ENCODE data around the gene RARG.

Gene RARG

DNA sequence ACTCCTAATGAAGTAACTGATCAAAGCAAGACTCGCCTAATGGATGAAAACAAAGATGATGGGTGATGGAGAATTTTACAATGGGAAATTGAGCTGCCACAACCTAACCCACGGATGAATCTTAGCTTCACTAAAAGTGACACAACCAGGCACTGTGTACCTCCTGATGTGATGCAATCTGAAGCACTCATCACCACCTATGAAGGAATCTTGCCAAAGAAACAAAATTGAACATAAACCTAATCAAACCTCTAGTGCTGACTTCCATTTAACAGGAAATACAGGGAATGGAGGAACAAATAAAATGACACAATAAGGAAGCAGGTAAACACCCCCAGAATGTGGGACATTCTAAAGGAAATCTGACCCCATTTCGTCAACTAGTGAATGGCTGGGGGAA is 13.3 kb upstream of the RARG start:
- no peak for DNase-seq

DNA sequence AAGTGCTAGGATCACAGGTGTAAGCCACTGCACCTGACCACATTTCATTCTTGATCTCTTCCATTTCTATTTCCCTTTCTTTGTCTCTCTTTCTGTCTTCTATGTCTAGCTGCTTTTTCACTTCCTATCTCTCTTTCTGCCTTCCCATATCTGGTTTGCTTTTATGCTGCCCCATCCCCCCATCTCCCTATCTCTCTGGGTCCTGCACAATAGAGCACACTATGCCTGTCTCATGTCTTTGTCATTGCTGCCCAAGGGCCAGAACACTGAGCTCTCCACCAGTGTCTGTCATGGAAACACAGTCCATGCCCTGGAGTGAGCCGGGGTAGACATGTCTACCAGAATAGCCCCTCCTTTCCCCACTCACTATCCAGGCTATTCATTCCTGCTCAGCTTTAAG is 12.3 kb upstream of the RARG start:
- DNase-seq = no peak

DNA sequence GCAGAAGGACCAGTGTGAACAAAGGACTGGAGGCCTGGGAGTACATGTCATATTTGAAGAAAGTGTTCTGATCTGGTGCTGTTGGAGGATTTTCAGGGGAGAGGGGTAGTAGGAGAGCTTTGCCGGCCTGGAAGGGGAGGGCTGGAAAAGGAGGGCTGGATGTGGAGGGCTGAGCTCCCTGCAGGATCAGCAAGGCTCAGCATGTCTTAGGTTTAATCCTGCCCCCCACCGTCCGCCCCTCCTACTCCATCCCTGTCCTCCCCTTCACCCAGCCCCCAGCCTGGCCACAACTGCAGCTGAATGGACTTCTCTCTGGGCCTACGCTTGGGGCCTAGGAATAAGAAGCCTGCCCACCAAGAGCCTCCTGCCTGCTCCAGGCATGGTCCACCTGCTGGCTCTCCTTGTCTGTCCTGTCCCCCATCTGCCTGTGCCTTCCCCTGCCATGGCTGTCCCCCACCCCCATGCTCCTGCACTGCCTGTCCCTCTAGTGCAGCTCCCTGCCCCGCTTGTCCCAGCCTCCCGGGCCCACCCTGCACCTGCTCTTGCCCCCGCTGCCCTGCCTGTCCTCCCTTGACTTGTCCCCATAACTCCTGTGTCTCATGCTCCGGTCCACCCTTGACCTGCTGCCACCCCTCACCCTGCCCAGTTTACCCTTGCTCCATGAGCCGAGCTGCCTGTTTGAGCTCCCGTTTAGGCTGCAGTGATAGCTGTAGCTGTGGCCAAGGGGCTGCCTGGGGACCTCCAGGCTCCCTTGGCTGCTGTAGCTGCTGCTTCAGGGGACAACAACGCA is 9.8 kb upstream of the RARG start:
- no peak for DNase-seq

DNA sequence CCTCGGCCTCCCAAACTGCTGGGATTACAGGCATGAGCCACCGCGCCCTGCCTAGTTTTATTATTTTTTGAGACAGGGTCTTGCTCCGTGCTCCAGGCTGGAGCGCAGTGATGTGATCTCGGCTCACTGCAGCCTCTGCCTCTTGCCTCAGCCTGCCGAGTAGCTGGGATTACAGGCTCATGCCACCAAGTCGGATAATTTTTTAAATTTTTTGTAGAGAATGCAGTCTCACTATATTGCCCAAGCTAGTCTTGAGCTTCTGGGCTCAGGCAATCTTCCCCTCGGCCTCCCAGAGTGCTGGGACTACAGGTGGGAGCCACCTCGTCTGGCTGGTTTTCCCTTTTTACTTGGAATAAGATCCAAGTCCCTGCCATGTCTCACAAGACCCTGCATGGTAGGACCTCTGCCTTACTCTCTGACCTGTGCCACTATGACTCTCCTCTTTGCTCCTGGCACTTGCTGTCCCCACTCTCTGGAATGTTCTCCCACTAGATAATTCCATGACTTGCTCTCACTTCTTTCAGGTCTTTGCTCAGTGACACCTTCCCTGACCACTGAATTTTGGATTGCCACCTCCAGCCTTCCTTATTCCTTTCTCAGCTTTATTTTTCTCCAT is 7.7 kb upstream of the RARG start:
- no peak for DNase-seq

DNA sequence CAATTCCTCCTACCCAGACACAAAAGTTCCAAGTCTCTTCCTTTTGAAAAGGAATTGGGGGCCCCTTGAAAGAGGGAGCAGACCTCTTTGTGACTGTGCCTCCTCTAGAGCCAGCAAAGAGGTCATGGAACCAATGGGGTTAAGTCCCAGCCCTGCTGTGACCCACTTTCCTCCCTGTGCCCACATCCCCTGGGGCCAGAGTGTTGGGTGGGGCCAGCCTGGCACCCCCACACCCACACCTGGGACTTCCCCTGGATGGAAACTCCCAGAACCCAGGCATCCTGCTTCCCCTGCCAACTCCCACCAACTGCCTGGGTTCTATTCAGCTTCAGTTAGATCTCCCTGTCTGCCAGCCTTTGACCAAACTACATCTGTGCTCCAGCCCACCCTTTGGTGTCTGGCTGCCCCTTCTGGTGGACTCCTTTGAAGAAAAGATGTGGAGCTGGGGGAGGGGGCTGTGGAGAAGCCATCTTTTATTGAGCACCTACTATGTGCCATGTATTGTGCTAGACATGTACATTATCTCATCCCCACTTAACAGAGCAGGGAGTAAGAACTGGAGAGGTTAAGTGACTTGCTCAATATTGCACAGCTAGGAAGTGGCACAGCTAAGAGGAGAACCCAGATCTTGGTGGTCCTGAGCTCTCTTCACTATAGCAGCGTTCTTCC is 4.6 kb upstream of the RARG start:
- no peak for DNase-seq

DNA sequence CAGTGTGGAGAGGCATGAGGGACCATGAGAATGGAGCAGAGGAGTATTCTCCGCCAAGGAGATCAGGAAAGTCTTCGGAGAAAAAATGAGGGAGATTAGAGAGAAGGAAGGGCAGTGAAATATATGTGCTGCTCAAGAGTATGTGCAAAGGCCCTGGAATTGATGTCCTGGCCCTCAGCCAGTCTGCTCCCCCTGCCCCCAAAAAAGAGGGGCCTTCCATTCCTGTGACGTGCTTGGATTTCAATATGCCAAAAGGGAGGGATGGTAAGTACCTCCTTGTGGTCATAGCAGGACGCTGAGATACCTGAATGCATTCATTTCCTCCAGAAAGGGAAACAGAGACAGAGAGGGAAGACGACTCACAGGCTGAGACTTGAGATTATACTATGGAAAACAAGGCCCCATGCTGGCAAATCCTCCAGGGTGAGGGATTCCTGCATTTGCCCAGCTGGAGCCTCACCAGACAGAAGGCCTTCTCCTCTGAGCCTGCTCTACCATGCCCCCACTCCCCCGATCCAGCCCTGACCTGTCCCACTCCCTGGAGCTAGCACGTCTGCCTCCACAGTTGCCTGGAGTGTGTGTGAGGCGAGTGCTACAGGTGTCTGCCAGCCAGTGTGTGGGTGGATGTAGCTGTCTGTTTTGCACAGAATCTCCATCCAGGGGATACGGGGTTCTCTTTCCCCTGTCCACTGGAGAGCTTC is 3.9 kb upstream of the RARG start:
- DNase-seq = no peak

DNA sequence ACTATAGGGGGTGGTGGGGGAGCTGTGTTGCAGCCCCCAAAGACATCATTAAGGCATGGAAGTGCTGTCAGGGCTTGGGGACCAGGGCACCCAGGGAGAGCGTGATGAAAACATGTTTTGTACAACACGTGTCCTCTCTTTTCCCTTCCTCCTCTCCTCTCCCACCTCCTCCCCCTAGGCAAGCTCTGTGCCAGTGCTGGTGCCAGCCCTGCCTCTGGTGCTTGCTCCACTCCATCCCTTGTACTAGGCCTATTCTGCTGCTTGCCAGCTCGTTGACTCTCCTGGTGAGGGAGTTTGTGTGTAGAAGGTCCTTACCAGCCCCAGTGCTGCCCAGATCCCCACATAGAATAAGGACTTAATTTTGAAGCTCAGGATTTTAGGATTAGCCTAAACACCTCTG is 3.2 kb upstream of the RARG start:
- peak in 1 of 51 donors; percentile 17 for DNase-seq

DNA sequence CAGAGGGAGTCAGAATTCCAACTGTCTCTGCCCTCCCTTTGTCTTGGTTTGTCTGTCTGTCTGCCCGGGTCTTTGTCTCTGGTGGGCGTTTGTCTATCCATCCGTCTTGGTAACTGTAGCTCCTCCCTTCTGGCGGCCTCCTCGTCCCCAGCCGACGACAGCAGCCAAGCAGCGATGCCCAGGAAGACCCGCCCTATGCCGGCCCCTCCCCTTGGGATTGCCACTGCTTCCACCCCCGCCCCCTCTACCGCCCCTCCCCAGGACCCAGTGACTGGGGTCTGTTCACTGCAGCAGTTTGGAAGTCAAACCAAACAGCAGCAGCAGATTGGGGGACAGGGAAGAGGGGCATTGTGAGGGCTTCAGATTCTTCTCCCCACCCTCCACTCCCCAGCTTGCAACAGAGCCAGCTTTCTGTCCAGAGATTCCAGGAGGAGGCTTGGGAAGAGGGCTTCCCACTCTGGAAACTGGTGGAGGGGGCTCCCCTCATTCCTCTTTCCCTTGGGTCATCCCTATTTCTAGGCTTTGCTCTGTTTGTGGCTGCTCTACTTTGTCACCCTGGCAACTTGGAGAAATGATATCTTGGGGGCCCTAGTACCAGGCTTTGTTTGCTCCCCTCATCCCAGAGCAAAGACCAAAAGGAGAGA is 2.4 kb upstream of the RARG start:
- peak in 6 of 51 donors; percentile 8 to 29 (median 20) for DNase-seq

DNA sequence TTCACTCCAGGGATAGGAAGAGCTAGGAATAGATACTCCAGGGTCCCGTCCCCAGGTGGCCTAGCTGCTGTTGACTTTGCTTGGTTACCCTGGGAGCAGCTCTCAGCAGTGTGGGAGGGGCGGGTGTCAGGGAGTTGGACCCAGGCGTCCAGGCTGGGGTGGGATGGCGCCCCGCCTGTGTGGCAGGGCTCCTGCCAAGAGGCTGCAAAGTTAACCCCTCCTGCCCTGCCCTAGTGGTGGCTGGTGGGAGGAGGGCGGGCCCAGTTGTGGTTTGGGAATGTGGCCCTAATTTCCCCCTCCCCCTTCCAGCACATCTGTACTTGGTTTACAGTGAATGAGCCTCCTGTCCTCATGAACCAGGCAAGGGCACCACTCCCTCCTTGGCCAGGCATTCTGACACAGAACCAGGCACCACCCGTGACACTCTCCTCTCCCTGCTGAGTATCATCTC is 1.7 kb upstream of the RARG start:
- DNase-seq = peak in 1 of 51 donors; percentile 24

DNA sequence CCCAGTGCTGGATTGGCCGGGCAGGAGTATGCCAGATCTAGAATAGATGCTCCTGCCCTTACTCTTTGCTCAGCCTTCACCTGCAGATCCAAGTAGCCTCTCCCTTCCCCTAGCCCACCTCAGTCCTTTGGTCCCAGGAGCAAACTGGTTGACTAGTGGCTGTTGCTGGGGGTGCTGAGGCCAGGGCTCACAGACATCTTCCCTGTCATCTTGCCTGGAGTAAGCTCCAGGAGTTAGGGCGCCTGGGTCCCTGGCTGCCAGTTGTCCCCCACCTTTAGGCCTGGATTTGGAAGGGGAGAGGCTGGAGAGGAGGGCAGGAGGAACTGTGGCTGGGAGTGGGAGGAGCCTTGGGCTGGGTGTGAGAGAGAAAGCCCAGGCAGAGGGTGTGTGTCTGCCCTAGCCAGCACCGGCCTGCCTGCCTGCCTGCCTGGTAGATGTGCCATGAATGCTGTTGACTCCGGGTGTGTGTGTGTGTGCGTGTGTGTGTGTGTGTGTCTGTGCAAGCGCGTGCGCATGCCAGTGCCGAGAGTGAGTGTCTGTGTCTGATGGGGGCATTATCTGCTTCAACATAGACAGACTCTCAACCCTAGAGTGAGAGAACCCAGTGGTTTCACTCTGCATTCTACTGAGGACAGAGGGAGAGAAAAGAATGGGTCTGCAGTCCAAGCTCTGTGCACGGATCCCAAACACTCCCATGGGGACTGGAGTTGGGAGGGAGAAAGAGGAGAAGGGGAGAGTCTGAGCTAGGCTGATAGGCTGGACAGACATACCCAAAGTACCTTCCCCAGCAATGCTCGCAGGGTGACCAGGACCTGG is 845 bp upstream of the RARG start:
- peak in 7 of 51 donors; percentile 16 to 46 (median 26) for DNase-seq

DNA sequence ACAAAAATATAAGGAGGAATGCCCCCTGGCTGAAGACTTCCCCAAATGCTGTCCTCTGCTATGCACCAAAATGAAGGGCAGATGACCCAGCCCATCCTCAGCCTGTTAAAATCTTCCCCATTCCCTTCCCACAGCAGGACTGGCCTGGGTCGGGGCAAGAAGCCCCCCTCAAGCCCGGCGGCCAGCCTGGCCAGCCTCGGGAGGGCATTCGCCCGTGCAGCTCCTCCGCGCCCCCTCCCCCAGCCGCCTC is 413 bp downstream of the RARG start:
- DNase-seq = peak in 1 of 51 donors; percentile 65

DNA sequence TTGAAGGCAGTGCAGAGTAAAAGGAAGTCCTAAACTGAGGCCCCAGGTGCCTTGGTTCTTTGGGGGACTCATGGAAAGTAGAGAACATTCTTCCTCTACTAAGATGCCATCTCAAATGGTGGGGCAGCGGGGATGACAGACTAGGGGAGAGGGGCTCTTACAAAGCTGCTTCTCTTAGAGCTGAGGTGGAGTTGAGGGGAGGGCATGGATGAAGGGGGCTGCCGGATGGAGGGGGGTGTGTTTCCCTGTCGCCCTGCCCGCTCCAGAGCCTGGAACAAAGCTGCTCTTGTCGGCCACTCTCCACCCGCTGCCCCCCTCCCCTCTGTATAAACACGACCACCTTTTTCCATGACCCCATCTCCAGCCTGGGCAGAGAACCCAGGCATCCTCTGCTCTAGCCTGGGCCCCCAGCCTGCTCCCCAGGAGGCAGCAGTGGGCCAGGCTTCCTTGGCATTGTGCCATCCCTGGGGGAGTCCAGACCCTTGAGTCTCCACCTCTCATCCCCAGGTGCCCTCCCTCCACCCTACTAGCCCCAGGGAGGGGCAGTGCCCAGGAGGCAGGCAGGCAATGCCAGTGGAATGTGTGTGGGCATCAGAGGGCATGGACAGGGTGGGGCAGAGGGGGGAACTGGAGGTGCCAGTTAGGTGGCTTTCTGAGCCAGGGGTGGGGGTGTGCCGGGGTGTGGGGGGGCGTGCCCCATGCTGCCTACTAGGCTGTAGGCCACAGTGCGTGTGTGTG is 1.7 kb downstream of the RARG start:
- DNase-seq = peak in 1 of 51 donors; percentile 25

DNA sequence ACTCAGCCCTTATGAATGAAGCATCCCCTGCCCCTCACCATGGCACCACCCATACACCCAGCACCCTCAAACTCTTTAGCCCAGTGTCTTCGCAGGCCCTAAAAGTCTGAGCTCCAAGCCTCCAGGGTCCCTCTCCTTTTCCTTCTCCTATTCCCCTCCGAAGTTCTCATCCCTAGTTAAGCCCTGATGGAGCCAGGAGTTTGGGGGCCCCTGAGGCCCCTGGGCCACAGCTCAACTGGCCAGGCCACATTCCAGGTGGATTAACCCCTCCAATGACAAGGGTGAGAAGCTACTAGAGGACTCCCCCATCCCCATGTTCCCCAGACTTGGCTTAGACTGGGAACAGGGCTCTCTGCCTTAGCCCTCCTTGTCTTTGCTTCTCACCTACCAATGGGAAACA is 2.6 kb downstream of the RARG start:
- DNase-seq = no peak

DNA sequence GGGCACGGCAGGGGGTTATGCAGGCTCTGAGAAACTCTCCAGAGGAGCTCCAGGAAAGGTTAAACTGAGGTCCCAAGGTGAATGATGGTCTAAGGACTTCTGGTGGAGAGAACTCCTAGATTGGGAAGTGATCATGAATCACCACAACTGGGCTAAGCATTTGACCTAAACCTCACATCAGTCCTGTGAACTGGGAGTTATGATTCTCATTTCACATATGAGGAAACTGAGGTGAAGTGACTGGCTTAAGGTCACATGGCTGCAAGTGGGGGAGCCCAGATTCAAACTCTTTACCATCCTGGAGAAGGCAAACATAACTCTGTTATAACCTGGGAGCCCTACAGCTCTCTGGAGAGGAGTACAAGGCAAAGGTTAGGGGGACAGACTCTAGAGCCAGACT is 4.2 kb downstream of the RARG start:
- DNase-seq = no peak

DNA sequence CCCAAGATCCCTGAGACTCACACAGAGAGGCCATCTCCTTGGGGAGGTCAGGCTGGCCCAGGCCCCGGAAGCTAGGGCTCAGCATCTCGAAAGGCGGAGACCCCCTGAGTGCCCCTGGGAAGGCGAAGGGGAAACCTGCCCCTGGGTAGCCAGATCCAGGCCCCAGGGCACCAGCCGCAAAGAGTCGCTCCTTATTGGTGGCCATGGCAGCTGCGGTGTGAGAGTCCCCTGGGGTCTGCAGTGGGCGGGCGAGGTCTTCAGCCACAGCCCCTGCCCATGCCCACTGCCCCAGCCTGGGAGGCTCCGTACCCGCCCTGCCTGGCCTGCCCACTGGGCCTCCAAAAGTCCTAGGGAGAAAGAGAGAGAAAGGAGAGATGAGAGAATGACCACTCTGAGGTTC is 4.7 kb downstream of the RARG start:
- DNase-seq = no peak

DNA sequence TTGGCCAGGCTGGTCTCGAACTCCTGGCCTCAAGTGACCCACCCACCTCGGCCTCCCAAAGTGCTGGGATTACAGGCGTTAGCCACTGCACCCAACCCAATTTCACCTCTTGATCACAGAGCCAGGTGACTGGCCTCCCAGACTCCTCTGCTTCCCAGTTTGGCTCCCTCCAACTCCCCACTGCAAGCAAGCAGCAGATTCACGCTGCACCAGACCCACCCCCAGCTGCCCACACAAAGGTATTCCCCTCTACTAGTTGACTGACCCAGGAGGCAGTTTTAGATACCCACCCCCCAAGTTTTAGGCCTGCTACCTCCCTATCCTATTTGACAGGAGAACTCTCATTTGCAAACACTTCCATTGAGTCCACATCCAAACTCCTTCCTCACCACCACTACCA is 5.2 kb downstream of the RARG start:
- DNase-seq = no peak

DNA sequence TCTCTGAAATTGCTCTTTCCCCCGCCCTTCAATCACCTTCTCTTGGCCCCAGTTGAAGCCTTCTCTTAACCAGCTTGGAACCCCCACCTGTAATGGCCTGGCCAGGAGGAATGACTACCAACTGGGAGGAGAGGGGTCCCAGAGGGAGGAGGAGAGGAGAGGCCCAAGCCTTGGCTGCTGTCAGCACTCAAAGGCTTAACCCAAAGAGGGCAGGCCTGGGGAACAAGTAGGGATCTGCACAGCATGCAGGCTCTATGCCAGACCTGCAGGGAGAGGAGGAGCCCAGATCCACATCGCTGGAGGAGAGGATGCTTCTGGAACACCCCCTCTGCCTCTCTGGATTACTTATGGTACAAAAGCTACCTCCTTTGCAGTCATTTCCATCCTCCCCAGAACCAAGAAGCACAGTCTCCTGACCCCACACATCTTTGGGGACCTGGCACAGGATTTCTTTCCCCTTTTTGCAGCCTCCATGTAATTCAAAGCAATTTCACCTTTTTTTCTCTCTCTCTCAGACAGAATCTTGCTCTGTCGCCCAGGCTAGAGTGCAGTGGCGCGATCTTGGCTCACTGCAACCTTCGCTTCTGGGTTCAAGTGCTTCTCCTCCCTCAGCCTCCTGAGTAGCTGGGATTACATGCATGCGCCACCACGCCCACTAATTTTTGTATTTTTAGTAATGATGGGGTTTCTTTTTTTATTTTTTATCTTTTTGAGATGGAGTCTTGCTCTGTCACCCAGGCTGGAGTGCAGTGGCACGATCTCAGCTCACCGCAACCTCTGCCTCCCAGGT is 6.2 kb downstream of the RARG start:
- no peak for DNase-seq

DNA sequence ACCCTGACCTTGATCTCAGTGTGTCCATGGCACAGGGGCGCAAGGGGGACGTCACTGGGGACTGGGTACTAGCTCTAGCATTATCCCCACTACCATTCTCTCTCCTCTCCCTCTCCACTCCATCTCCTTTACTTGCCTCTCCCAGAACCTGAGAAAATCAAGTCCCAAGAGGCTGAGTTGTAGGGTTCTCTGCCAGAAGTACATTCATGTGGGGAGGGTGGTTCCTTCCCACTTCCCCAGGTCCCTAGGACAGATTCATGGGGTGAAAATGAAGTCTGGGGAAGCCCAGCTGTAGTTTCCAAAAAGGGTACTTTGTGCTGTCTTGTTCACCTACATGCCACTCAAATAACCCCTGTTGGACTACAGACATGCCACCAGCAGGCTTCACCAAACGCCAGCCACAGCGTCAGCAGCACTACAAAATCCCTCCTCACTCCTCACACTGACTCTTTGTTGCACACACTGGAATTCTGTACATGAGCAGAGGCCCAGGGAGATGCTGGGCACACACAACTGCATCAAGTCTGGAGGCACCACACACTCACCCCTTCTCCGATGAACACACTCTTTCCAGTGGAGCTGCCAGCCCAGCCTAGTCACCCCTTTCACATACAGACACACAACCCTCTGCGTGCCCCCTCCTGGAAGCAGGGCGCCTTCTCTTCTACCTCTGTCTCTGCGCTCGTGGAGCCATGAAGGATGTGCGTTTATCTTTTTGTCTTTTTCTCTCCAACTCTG is 6.9 kb downstream of the RARG start:
- peak in 2 of 51 donors; percentile 18 to 19 for DNase-seq
